Sigmoid colon (tissue), 7 donors: ENCODE results near the gene DEAF1. TPM values are rescaled to one million over a fixed set of nuclear protein-coding genes. Genes with fewer than 3 reads are reported as not detected.

Source experiments
- DNase-seq: peaks from one replicate; pipeline ENCODE4 v3.0.0-alpha.2; 2019
- H3K27ac ChIP-seq, 4 donors: fragments of 200-600 bp; sonication (generic); one replicate each; pipeline ENCODE4 v1.5.1; 2016 to 2019; ENCODE audit warnings: mild to moderate bottlenecking in 1 of 4
- H3K27me3 ChIP-seq, 3 donors: fragments of 200-600 bp; sonication (generic); one replicate each; pipeline ENCODE4 v1.5.1; 2019; ENCODE audit warnings: mild to moderate bottlenecking in 1 of 3
- H3K36me3 ChIP-seq, 4 donors: fragments of 200-600 bp; sonication (generic); one replicate each; pipeline ENCODE4 v1.5.1; 2016 to 2019
- H3K4me1 ChIP-seq, 4 donors: fragments of 200-600 bp; sonication (generic); one replicate each; pipeline ENCODE4 v1.5.1; 2017 to 2019
- H3K4me3 ChIP-seq, 4 donors: fragments of 200-600 bp; sonication (generic); one replicate each; pipeline ENCODE4 v1.5.1; 2017 to 2019; ENCODE audit warnings: mild to moderate bottlenecking in 2 of 4, moderate library complexity in 1 of 4
- H3K9me3 ChIP-seq, 4 donors: fragments of 200-600 bp in 3 of 4; sonication (generic) in 3 of 4; one replicate each; pipeline versions ENCODE4 v1.5.1 to v1.6.1; 2013 to 2019
- CTCF ChIP-seq, 4 experiments: fragments of 450-650 bp in 3 of 4; fragments of 200-600 bp in 1 of 4; IDR thresholded peaks; one replicate each; pipeline ENCODE4 v1.5.1; 2016 to 2019; ENCODE audit warnings: antibody characterized with exemption in 4 of 4, mild to moderate bottlenecking in 3 of 4, moderate library complexity in 2 of 4
- EP300 ChIP-seq, 4 donors: sonication (generic); formaldehyde crosslinking; IDR thresholded peaks; one replicate each; pipeline ENCODE4 v1.6.1; 2017; ENCODE audit warnings: antibody characterized with exemption in 4 of 4
- POLR2A ChIP-seq, 2 donors: fragments of 450-650 bp; IDR thresholded peaks; one replicate each; pipeline ENCODE4 v1.6.1; 2016; ENCODE audit warnings: antibody characterized with exemption in 2 of 2, mild to moderate bottlenecking in 2 of 2, moderate library complexity in 2 of 2
- POLR2AphosphoS5 ChIP-seq, 4 donors: sonication (generic); formaldehyde crosslinking; IDR thresholded peaks; one replicate each; pipeline ENCODE4 v1.6.1; 2017; ENCODE audit warnings: antibody characterized with exemption in 4 of 4
- WGBS, 2 donors: extraction: QIAGEN DNeasy Blood & Tissue Kit; methylation state at CpG; one replicate each; pipeline ENCODE4 v1.1.7; 2013; 5-methylcytosine and 5-hydroxymethylcytosine counted together
- intact Hi-C: fragments of 100-400 bp; cut with DNase I; formaldehyde crosslinking; loops from one replicate; pipeline ENCODE4 v1.15.1; 2023
- polyA plus RNA-seq, 3 donors: library from polyadenylated mRNA; stranded (reverse); fragments of 200-250 nt; gene quantifications; one replicate each; pipeline ENCODE4 v1.2.3, GENCODE V29; 2013
- total RNA-seq, 4 donors: library from RNA; depleted of rRNA; stranded (reverse); fragments of >200 nt; gene quantifications; one replicate each; pipeline ENCODE4 v1.1.0, GENCODE V29; 2016
- donor health status: healthy with polysubstance abuse.
- donor health status: Bipolar disorder and iron deficiency.
- donor health status: healthy.

Gene DEAF1
- total and polyA plus RNA-seq, 7 donors: 11.3 to 29.6 (median 18.6) TPM

GRCh38 chr11:607971-608659 is 86.9 kb downstream of the DEAF1 start:
- Histone ChIP-seq H3K4me3 (no peak overlapping the region), H3K27ac (no peak overlapping the region), H3K27me3 (no peaks in the 10 kb centered on the region), H3K9me3 (no peaks in the 10 kb centered on the region), H3K36me3 (peaks cover 32 to 100% (median 90%) of the 10 kb centered on the region in 4 donors), H3K4me1 (peaks cover 0 to 11% (median 4%) of the 10 kb centered on the region in 4 donors)
- WGBS, 2 donors: 91 to 94% methylated on average over 45 of the region's 45 CpGs
- TF ChIP-seq EP300 (IDR thresholded peaks at IDR 0.05): no peak
- TF ChIP-seq POLR2A (IDR thresholded peaks at IDR 0.05): no peak
- TF ChIP-seq CTCF (IDR thresholded peaks at IDR 0.05): no peak
- TF ChIP-seq POLR2AphosphoS5 (IDR thresholded peaks at IDR 0.05): no peak
- intact Hi-C loops: no loop called here
- no peak for DNase-seq

GRCh38 chr11:607020-607780 is 87.8 kb downstream of the DEAF1 start:
- DNase-seq: no peak
- Histone ChIP-seq H3K4me3 (no peak overlapping the region), H3K27me3 (no peaks in the 10 kb centered on the region), H3K36me3 (peaks cover 34 to 100% (median 88%) of the 10 kb centered on the region in 4 donors), H3K9me3 (no peaks in the 10 kb centered on the region), H3K27ac (peak overlapping the region in 2 of 4 donors; percentile 55 to 77), H3K4me1 (peaks cover 0 to 6% (median 2%) of the 10 kb centered on the region in 4 donors)
- 93 to 94% methylated on average over 35 of the region's 35 CpGs for WGBS, 2 donors
- intact Hi-C loops: no loop called here
- TF ChIP-seq CTCF (IDR thresholded peaks at IDR 0.05): no peak
- no peak for TF ChIP-seq POLR2A (IDR thresholded peaks at IDR 0.05)
- no peak for TF ChIP-seq POLR2AphosphoS5 (IDR thresholded peaks at IDR 0.05)
- no peak for TF ChIP-seq EP300 (IDR thresholded peaks at IDR 0.05)

- TF ChIP-seq POLR2AphosphoS5 (IDR thresholded peaks at IDR 0.05): peak in 1 of 4 donors; percentile 28
- TF ChIP-seq POLR2A (IDR thresholded peaks at IDR 0.05): no peak
- Histone ChIP-seq H3K4me3 (no peak overlapping the region), H3K36me3 (peaks cover 39 to 100% (median 90%) of the 10 kb centered on the region in 4 donors), H3K9me3 (no peaks in the 10 kb centered on the region), H3K27ac (peak overlapping the region; percentile 55 to 77 (median 64)), H3K4me1 (peaks cover 0 to 6% (median 2%) of the 10 kb centered on the region in 4 donors), H3K27me3 (no peaks in the 10 kb centered on the region)
- WGBS, 2 donors: 64 to 84% methylated on average over 19 of the region's 19 CpGs
- peak; percentile 86 for DNase-seq
- intact Hi-C loops: no loop called here
Observed at GRCh38 chr11:606245-606644, 88.8 kb downstream of the DEAF1 start.

GRCh38 chr11:605286-606129 is 89.5 kb downstream of the DEAF1 start:
- WGBS, 2 donors: 96% methylated on average over 33 of the region's 33 CpGs
- no peak for DNase-seq
- no peaks in the 10 kb centered on the region for H3K9me3 ChIP-seq
- no peaks in the 10 kb centered on the region for H3K27me3 ChIP-seq
- no peak overlapping the region for H3K4me3 ChIP-seq
- peaks cover 35 to 100% (median 89%) of the 10 kb centered on the region in 4 donors for H3K36me3 ChIP-seq
- peak overlapping the region; percentile 55 to 77 (median 64) for H3K27ac ChIP-seq
- H3K4me1 ChIP-seq: peaks cover 0 to 6% (median 2%) of the 10 kb centered on the region in 4 donors
- intact Hi-C loops: no loop called here
- TF ChIP-seq CTCF (IDR thresholded peaks at IDR 0.05): no peak
- no peak for TF ChIP-seq EP300 (IDR thresholded peaks at IDR 0.05)
- no peak for TF ChIP-seq POLR2AphosphoS5 (IDR thresholded peaks at IDR 0.05)
- no peak for TF ChIP-seq POLR2A (IDR thresholded peaks at IDR 0.05)
